Heart left ventricle (tissue), 13 donors: Measurements from ENCODE around the gene GALNT12.

Experiments
- CTCF ChIP-seq, 12 donors: fragments of 200-600 bp; sonication (generic) in 4 of 12; IDR thresholded peaks; one replicate each; pipeline versions ENCODE4 v1.5.0 to v1.8.0; 2018 to 2022; ENCODE audit warnings: antibody characterized with exemption in 12 of 12, mild to moderate bottlenecking in 5 of 12
- POLR2A ChIP-seq, 2 donors: fragments of 450-650 bp; IDR thresholded peaks; one replicate each; pipeline ENCODE4 v1.6.1; 2017; ENCODE audit warnings: antibody characterized with exemption in 2 of 2, mild to moderate bottlenecking in 2 of 2, moderate library complexity in 2 of 2
- donor health status: ischemic (EF 13 %, LVEDD 7.1; RV severe dilation, severe dysfunction).
- donor health status: DM: no; HTN: yes; CAD: no.
- donor health status: DM: no; HTN: no; CAD: no.
- donor health status: ischemic (EF 25% LVEDD 6.9; RV normal size, moderate dysfunction).
- donor health status: ischemic (EF 25% LVEDD 5.7; RV mildly dilated, moderate dysfunction).
- donor health status: ischemic (EF 35%, LVEDD 5.7; RV mildly dilated, moderate dysfunction).
- donor health status: nonischemic (EF 11% LVEDD 7.7; RV severe dilation, severe dysfunction).
- donor health status: DM: yes; HTN: yes; CAD: no.
- donor health status: PGD.
- donor health status: ischemic (EF 29% LVEDD 5.4; RV normal size, mild dysfunction).
- donor health status: nonischemic (EF 23%, LVEDD 6.1; RV moderate dilation, normal function).

GRCh38 chr9:98849563-98849962 is 42.1 kb downstream of the GALNT12 start:
- no peak for TF ChIP-seq CTCF (IDR thresholded peaks at IDR 0.05)
- TF ChIP-seq POLR2A (IDR thresholded peaks at IDR 0.05): no peak
